ENCODE results near the gene SHMT2.

The SHMT2 gene

DNA sequence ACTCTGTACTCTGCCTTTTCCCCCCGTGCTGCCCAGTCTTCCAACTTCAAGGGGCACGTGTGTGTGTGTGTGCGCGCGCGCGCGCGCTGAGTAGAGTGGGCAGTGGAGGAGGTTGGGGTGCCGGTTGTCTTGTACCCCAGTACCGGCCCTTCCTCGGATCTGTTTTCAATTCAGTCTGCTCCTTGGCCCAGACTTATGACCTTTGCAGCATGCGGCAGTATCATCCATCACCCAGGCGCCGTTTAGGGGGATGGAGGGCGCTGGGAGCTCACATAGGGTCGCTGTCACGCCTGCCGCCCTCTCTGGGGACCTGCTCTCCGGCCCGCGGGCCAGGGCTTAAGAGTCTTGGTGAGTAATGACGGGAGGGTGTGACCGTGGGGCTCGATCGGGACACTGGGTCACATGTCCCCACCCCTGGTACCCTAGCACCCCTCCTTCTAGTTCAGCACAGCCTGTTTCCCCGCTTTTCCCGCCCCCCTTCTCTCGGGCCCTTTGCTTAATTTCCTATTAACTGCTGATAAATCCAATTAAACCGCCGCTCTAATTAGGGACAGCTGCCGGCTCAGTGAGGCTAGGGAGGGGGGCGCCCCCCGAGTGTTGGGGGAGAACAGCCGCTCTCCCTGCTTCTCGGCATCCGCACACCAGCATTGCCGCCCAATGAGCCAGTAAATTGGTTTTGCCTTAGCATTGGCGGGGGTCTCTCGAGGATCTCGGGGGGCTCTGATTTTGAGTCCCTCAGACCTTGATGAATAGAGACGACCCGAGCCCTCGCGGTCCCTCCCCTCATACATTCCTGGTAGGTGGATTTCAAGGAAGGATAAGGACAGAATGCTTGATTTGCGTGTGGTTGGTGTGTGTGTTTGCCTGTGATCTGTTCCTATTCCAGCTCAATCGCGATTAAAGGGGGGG lies 12.1 kb downstream of the SHMT2 start:
- DNase-seq, result no peak

DNA sequence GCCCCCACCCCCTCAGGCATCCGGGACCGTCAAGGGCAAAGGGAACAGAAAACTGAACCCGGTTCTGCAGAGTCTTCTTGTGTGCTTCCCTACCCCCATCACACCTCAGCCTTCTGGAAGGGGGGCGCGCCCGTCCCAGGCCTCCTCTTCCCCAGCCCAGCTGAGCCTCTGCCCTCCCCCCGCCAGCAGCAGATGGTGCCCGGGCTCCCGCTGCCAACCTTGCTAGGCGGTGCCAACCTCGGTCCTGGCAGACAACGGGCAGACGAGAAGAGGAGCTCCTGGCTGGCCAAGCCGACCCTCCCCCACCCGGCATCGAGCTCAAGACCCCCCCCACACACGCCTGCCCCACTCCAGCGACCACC lies 12.8 kb downstream of the SHMT2 start:
- no peak for DNase-seq

DNA sequence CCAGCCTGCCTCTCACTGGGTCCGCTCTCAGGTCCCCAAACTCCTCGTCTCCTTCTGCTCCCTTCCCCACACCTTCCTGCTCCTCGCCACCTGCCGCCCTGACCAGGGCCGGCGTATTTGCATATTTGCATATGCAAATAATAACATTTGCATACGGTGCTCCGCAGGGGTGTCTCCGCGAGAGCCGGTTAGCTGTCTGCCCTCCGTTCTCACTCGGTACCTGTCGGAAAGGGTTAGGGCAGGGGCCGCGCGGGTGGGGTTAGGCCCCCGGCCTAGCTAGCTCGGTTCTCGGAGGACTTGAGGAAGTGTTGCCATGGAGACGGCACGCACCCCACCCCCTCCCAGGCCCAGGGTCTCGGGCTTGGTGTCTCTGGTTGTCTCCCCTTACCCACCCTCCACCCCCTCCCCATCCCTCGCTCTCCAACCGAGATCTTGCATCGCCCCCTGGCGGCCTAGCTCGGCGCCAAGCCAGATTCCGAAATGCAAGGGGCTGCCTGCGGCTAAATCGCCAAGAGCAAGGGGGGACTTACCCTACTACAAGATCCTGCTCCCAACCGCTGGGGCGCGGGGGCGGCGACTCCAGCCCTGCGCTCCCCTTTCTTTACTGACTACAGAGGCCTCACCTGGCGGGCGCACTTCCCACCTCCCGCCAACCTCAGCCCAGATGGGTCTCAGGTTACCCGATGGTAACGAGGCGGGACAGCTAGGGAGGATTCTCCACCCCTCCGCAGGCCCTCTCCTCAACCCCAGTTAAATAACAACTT lies 13.4 kb downstream of the SHMT2 start:
- peak; percentile 76 for DNase-seq

DNA sequence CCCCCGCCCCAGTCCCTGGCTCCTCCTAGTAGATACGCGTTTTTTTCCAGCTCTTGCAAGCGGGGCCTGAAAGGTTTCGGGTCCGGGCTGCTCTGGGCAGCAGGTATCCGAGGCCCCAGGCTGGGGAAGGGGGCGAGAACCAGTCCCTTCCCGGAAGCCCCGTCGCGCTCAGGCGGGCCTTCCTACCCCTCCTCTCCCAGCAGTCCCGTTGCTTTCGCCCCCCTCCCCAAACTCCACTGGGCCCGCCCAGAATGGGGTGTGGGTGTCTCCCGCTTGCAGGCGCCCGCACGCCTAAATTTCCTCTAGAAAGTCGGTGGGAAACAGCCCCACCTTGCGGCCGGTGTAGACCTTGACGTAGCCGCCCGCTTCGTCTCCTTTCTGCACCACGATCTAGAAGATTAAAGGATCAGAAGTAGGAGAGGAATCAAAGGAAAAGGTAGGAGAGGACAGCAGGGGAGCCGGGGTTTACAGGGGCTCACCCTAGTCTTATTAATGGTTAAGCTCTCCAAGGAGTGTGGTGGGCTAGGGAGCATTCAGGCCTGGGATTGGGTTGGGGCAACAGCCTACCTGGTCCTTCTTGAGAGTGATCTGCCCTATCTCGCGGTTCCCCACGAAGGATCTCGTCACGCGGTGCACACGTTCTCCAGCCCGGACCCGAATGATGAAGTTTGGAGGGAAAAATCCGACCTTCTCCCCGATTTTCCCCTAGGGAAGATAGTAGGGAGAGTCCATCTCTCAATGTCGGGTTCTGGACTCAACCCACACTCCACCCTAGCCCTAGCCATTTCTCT lies 14.2 kb downstream of the SHMT2 start:
- DNase-seq, result peak; percentile 87

DNA sequence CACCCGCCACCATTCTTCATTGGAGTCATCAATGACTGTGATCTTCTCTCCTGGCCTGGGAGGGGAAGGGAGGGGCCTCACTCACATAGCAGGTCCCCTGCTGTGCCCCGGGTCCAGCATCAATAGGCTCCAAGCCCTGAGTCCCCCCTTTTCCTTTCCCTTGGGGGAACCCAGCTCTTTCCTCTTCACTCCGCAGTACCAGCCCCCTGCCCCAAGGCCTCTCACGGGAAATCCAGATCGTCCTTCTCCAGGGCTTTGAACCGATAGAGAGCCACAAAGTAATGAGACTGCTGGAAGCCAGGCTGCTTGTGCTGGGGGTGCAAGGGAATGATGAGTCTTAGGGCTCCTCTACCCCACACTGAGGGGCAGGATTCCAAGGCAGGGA lies 14.8 kb downstream of the SHMT2 start:
- no peak for DNase-seq

DNA sequence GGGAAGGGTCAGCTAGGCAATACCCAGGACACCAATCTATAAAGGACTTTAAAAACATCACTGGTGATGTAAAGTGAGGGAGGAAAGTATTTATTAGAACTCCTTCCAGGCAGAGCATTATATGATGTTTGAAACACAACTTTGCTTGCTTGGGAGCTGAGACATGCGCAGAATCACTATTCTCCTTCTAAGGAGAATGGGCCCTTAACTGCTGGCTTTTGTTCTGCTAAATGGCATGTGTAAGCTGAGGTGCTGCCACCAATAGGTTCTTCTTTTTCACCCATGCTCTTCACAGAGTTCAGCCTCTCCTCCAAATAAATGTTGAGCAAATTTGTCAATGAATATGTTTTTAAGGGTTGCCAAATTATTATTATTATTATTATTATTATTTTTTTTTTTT lies 17.5 kb downstream of the SHMT2 start:
- DNase-seq, result no peak

DNA sequence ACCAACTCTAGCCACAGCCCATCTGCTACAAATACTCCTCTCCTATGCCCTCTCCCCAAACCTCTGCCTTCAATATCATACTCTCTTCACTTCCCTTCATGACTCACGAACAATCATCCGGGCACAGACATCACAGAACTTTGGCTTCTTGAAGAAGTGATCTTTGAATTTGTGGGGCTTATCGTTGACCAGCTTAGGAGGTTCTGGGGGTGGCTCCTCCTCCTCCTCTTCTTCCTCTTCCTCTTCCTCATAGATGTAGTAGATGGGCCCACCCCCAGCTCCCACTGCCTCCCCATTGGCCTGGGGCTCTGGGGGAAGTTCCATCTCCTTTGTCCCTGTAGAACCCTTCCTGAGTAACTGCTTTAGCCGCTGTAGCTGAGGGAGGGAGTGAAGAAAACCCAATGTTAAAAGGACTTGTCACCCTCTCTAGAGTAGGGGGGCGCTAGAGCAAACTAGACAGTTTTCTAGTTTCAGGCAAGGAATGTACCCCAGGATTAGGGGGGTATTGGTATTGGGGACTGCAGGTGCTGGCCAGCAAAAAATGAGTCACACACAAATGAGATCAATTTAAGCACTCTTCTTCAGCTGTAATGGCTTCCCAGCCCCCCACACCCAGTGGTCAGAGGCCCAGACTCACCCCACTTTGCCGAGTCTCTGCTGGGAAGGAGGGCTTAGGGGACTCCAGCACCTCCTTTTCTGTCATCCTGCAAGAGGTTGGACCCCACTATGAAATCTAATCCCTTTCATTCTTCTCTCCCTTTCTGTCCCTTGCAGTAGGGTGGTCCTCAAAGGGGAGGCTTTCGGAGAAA lies 19.6 kb downstream of the SHMT2 start:
- DNase-seq, result no peak

DNA sequence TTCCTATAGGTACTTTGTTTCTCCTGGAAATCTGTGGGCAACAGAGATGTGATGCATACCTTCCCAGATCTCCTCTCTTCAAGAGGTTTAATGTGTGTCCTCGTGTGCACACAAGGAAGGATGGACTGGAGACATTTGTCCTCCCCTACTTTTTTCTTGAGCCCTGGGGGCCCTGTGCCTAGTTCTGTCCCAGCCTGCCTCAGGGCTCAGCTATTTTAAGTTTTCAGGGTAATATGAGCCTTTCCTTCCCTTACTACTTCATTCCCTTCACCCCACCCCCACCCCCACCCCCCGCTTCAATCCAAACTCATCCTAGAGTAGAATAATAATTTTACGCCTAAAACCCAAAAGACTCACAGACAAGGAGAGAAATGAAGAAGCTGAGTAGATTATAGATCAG lies 21.0 kb downstream of the SHMT2 start:
- no peak for DNase-seq

DNA sequence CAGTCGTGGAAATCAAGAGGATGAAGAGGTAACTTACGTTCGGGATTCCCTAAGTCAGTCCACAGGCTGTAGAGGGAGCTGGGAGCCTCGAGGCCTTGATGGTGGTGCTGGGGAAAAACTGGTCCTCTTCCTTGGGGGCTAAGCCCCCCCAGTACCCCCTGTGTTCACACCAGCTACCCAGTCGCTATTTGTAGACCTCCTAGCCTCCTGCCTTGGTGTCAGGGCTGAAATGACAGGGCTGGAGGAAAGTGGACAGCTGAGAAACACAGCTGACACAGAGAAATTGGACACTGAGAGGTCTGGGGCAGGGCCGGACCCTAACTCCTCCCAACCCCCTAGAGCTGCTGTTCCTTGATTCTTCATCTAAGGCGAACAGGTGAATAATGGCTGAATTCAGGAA lies 21.4 kb downstream of the SHMT2 start, which contains the start of gene STAC3:
TSS of gene STAC3 (minus strand) at position 232 of the 400 bp plus-strand sequence. CDS start 1,551 bp downstream, outside the sequence.
- DNase-seq, result no peak

DNA sequence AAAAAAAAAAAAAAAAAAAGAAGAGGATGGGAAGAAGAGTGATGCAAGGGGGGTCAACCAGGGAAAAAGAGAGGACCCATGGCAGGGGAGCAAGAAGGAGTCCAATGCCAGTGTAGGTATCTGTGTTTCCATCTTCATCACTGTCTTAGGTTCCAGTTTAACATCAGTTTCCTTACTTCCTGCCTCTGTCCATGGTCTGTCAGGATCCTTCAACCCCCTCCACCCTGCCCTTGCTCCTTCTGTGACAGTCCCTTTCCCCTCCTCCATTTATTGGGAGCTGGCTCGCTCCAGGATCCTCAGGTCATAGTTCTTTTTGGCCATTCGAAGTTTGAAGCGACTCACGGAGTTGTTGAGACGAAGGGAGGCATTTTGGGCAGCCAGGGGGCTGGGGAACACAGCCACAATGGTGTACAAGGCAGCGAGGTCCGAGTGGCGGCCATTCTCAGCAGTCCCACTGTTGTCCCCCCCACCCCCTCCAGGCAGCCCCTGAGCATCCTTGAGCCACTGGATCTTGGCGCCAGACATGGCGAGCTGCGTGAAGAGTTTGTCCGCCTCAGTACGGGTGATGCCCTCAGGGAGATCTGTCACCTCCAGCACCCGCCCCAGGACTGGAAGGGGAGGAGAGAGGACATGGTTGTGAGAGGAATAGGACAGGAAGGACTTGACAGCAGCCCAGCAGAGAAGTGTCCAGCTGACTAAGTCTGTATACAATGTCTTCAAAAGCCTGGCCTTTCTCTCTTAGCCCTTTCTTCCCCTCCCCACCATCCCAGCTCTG lies 25.2 kb downstream of the SHMT2 start:
- DNase-seq, result no peak

DNA sequence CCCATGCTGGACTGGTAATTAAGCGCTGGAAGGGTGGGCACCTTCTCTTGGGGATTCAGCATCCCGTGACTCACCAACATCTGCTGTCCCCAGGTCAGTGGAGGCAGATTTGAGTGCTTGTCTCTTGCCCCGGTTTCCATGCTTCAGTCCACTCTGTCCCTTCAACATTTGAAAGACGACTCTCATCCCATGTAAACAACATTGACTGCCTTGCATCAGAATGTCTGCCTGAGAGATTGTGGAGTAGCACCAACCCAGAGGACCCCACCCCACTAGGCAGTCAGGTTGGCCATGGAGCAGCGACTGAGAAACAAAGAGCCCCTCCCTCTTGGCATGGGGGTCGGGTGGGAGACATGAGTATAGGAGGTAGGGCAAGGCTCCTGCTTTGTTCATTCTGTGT lies 26.4 kb downstream of the SHMT2 start:
- DNase-seq, result no peak

DNA sequence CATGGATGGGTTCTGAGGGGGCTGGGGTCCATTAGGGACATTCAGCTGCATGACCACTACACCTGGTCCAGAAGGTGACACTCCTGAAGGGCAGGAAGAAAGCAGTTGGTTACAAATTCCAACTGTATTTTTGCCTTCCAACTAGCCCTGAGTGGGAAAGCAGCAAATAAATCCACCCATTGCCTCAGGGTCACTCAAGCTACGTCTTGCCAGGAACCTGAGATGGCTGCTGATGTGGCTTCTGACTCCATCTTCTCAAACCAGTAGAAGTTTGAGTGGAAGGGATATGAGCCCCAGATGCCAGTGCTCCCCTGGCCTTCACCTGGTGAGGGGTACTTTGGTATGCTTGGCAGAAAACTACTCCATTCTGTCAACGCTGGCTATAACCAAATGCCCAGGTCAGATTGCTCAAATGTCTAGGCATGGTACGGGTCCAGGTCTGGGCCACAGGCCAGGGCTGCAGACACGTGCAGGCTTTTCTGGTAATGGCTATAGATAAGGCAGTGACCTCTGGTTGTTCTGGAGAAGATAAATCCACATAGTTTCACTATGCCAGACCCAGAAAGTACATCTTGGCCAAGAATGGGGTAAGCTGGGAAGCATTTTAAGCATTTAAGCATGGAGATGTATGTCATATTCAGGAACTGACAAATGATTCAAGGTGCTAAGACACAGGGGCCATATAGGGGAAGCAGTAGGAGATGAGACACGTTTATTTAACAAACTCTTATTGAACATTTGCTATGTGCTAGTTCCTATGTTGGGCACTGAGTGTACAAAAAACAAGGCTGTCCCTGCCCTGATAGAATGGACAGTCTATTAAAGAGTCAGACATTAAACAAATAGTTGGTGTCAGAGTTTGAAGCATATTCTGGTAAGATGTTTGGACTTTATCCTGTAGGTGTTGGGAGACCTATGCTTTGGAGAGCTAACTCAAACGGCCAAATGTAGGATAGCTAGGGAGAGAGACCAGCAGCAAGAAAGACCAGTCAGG lies 29.8 kb downstream of the SHMT2 start:
- no peak for DNase-seq

DNA sequence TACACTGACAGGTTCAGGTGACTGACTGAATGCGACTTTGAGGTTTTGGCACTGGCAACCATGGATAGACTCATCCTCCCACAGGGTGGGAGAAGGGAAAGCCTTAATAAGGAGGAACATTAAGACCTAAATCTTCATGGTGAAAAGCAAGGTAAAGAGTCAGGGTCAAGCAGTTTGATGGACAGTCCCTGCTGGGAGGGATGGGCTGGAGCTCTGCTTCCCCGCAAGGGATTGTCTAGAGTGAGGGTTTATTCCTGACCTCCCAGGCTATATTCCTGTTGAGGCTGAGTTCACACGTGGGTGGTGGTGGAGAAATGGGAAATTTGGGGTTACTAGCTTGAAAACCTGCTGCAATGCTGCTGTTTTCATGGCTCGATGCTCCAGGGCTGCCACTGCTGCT lies 30.9 kb downstream of the SHMT2 start:
- DNase-seq, result no peak

DNA sequence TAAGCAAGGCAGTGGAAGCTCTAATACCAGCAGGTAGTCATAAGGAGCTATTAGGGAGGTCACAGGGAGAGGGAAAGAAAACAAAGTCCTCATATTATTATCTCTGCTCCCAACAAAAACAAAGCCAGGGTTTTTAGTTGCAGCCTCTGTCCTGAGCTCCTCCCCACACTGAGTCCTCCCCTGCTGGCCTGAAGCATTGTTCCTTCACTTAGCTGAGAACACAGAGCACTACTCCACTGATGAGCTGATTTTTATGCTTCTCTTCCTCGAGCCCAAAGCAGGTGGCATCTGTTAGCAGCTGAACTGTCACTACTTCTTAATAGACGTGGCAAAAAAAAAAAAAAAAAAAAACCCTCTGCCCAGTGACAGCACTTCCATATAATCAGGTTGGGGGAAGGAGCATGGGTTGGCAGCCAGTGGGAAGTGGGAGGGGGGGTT lies 31.9 kb downstream of the SHMT2 start:
- no peak for DNase-seq

DNA sequence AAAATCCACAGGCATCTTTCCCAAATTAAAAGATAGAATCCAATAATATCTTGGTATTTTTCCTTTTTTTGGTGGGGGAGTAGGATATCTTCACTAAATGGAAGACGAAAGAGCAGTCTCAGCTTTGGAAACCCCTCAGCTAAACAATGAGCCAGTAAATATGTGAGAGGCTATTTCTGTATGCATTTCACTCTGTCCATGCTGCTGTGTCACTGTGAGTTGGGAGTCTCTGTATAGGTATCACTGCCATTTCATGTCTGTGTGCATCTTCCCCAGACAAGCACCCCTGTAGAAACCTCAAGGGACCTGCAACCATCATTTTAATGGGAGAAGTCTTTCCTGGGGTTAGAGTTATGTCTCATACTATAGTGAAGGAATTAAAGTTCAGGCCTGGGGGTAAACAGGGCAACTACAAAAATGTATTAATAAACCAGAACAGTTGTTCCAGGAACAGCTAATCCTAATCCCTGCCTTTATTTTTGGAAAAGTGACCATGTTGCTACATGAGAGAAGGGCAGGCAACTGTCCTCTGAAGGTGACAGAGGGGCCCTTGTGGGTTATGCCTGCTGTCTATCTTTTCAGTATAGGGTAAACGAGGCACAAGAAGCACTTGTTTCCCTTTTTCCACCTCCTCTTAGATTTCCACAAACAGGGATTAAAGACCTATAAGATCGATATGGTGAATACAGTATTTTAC lies 32.8 kb downstream of the SHMT2 start:
- DNase-seq, result no peak

DNA sequence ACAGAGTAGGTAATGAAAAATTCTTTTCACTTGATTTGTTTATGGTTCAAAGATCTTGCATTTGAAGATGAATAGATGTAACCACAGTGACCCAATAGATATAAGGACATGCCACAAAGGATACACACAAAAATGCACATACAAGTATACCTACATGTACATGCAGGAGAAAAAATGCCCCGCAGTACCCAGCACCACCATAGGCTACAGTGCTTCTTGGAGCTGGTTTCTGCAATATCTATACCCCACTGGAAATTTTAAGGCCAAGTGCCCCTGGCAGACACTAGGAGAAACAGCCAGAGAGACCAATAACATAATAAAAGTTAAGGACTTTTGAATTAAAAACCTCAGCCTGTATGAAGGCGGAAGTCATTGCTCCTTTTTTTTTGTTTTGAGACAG lies 33.6 kb downstream of the SHMT2 start:
- no peak for DNase-seq

DNA sequence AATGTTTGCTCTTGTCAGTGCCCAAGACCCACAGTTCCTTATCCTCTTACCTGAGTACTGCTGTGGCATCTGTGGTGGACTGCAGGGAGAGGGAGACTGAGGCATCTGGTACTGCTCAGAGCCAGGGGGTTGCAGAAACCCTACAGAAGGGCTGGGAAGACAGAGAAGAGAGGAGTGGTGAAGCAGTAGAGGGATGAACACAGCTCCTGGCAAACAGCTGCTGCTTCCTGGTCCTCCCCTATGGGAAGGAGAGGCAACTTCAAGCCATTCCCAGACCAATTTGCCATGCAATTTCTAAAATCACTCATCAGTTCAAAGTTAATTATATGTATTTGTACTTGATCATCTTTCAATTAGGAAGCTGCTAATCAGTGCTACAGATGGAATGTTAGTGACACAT lies 37.2 kb downstream of the SHMT2 start:
- DNase-seq, result no peak

DNA sequence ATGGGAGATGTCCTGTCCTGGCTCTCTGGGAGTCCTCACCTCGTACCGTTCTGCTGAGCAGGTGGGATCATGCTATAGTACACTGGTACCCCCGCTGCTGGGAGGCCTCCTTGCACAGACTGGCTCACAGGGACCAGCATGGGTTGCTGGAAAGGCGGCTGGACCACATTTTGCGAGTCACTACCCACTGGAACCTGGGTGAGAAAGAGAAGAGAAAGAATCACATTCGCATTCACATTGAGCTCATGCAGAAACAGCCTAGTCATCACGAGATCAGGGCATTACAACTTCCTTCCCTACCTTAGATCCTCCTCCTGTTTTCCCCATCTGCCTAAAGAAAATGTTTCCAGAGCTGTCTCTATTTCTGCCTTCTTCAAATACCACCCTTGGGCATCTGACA lies 38.8 kb downstream of the SHMT2 start:
- DNase-seq, result no peak

DNA sequence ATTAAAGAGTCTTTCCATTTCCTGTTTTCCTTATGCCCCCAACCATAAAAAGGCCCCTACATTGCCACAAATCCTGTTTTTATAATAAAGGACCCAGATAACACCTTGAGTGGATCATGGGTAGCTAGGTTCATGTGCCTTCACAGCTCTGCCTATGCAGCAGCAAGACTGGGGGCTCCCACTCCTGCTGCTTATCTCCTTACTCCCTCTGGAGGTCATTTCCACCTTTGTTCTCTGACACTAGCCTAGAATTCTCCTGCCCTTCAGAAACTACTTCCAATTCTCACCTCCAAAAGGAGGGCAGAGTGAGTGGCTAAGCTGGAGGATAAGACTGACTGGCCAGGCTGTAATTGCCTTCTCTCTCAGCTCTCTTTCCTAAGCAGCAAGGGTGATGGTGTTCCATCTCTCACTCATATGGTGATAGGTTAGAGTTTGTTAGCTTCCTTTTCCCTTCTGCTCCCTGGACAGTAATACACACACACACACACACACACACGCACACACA lies 41.5 kb downstream of the SHMT2 start:
- no peak for DNase-seq
